Measurements from ENCODE around the gene MGAM2.

The MGAM2 gene

GRCh38 chr7:142111499-142111898 lies at the start of gene MGAM2:
TSS of gene MGAM2 (plus strand) at chr7:142111718. CDS start at chr7:142116874, 5,156 bp downstream.
- no peaks in the 10 kb centered on the region for H4K20me1 ChIP-seq
- no peak for TF ChIP-seq Cebpa-rat (IDR thresholded peaks at IDR 0.05)
- H3K4me1 ChIP-seq = no peaks in the 10 kb centered on the region
- H3K36me3 ChIP-seq = no peaks in the 10 kb centered on the region
- H3K27me3 ChIP-seq = no peaks in the 10 kb centered on the region
- H3K4me3 ChIP-seq = no peak within 1 kb of the TSS
- no peak within 1 kb of the TSS for H3K9ac ChIP-seq
- H3K27ac ChIP-seq = no peak within 1 kb of the TSS
- no peaks in the 10 kb centered on the region for H3K9me3 ChIP-seq
- no peak within 1 kb of the TSS for H3K4me2 ChIP-seq

GRCh38 chr7:142063551-142064442 lies 47.7 kb upstream of the MGAM2 start:
- Histone ChIP-seq H3K4me2 (0 out of 2 replicates have a peak overlapping the region, but pooled peaks have one; percentile 1), H4K20me1 (no peaks in the 10 kb centered on the region), H3K4me1 (peaks cover 39% of the 10 kb centered on the region), H3K9me3 (no peaks in the 10 kb centered on the region), H3K27ac (no peak overlapping the region), H3K36me3 (no peaks in the 10 kb centered on the region), H3K9ac (no peak overlapping the region), H3K27me3 (no peaks in the 10 kb centered on the region), H3K4me3 (no peak overlapping the region)
- no peak for TF ChIP-seq Cebpa-rat (IDR thresholded peaks at IDR 0.05)

- no peaks in the 10 kb centered on the region for H3K9me3 ChIP-seq
- H4K20me1 ChIP-seq = no peaks in the 10 kb centered on the region
- H3K36me3 ChIP-seq = no peaks in the 10 kb centered on the region
- peak overlapping the region; percentile 75; the same call in 1 of the 2 replicates for H3K4me2 ChIP-seq
- H3K27me3 ChIP-seq = no peaks in the 10 kb centered on the region
- TF ChIP-seq Cebpa-rat (IDR thresholded peaks at IDR 0.05) = no peak
- H3K27ac ChIP-seq = no peak overlapping the region
- H3K9ac ChIP-seq = no peak overlapping the region
- peaks cover 43% of the 10 kb centered on the region for H3K4me1 ChIP-seq
- no peak overlapping the region for H3K4me3 ChIP-seq
Measured at GRCh38 chr7:142066536-142066935, 45.0 kb upstream of the MGAM2 start.

- Histone ChIP-seq H3K27ac (no peak overlapping the region), H3K27me3 (no peaks in the 10 kb centered on the region), H4K20me1 (no peaks in the 10 kb centered on the region), H3K4me1 (no peaks in the 10 kb centered on the region), H3K4me2 (no peak overlapping the region), H3K9me3 (no peaks in the 10 kb centered on the region), H3K9ac (no peak overlapping the region), H3K4me3 (no peak overlapping the region), H3K36me3 (no peaks in the 10 kb centered on the region)
- no peak for TF ChIP-seq Cebpa-rat (IDR thresholded peaks at IDR 0.05)
Measured at GRCh38 chr7:142077762-142078161, 33.8 kb upstream of the MGAM2 start.

- H3K27ac ChIP-seq = no peak overlapping the region
- no peaks in the 10 kb centered on the region for H3K36me3 ChIP-seq
- no peak overlapping the region for H3K9ac ChIP-seq
- H3K4me1 ChIP-seq = no peaks in the 10 kb centered on the region
- no peaks in the 10 kb centered on the region for H4K20me1 ChIP-seq
- TF ChIP-seq Cebpa-rat (IDR thresholded peaks at IDR 0.05) = no peak
- H3K9me3 ChIP-seq = no peaks in the 10 kb centered on the region
- no peak overlapping the region for H3K4me3 ChIP-seq
- H3K27me3 ChIP-seq = no peaks in the 10 kb centered on the region
- no peak overlapping the region for H3K4me2 ChIP-seq
Measured at GRCh38 chr7:142083605-142084004, 27.9 kb upstream of the MGAM2 start.

- Histone ChIP-seq H4K20me1 (no peaks in the 10 kb centered on the region), H3K4me2 (no peak overlapping the region), H3K4me3 (no peak overlapping the region), H3K9me3 (no peaks in the 10 kb centered on the region), H3K36me3 (no peaks in the 10 kb centered on the region), H3K4me1 (no peaks in the 10 kb centered on the region), H3K9ac (no peak overlapping the region), H3K27ac (no peak overlapping the region), H3K27me3 (no peaks in the 10 kb centered on the region)
- TF ChIP-seq Cebpa-rat (IDR thresholded peaks at IDR 0.05) = no peak
Measured at GRCh38 chr7:142085428-142085827, 26.1 kb upstream of the MGAM2 start.

- H3K4me1 ChIP-seq = no peaks in the 10 kb centered on the region
- no peak overlapping the region for H3K4me2 ChIP-seq
- no peak overlapping the region for H3K27ac ChIP-seq
Measured at GRCh38 chr7:142088022-142088714, 23.4 kb upstream of the MGAM2 start.

GRCh38 chr7:142089035-142089434 lies 22.5 kb upstream of the MGAM2 start:
- Histone ChIP-seq H3K27ac (no peak overlapping the region), H3K36me3 (no peaks in the 10 kb centered on the region), H3K9ac (no peak overlapping the region), H3K27me3 (no peaks in the 10 kb centered on the region), H3K9me3 (no peaks in the 10 kb centered on the region), H3K4me3 (no peak overlapping the region), H3K4me1 (no peaks in the 10 kb centered on the region), H3K4me2 (no peak overlapping the region), H4K20me1 (no peaks in the 10 kb centered on the region)
- no peak for TF ChIP-seq Cebpa-rat (IDR thresholded peaks at IDR 0.05)

More at GRCh38 chr7:142088022-142088714, 23.4 kb upstream of the MGAM2 start:
- Histone ChIP-seq H4K20me1 (no peaks in the 10 kb centered on the region), H3K27me3 (no peaks in the 10 kb centered on the region), H3K9me3 (no peaks in the 10 kb centered on the region), H3K9ac (no peak overlapping the region), H3K4me3 (no peak overlapping the region), H3K36me3 (no peaks in the 10 kb centered on the region)
- TF ChIP-seq Cebpa-rat (IDR thresholded peaks at IDR 0.05) = no peak

GRCh38 chr7:142091961-142092360 lies 19.6 kb upstream of the MGAM2 start:
- H3K27me3 ChIP-seq = no peaks in the 10 kb centered on the region
- no peak overlapping the region for H3K9ac ChIP-seq
- H3K36me3 ChIP-seq = no peaks in the 10 kb centered on the region
- no peak overlapping the region for H3K4me2 ChIP-seq
- H3K4me3 ChIP-seq = no peak overlapping the region
- H3K9me3 ChIP-seq = no peaks in the 10 kb centered on the region
- peaks cover 10% of the 10 kb centered on the region for H3K4me1 ChIP-seq
- no peaks in the 10 kb centered on the region for H4K20me1 ChIP-seq
- no peak overlapping the region for H3K27ac ChIP-seq
- TF ChIP-seq Cebpa-rat (IDR thresholded peaks at IDR 0.05) = no peak

GRCh38 chr7:142094861-142095260 lies 16.7 kb upstream of the MGAM2 start:
- Histone ChIP-seq H3K27ac (no peak overlapping the region), H3K9ac (no peak overlapping the region), H3K4me2 (no peak overlapping the region; the same call in 1 of the 2 replicates), H3K4me3 (no peak overlapping the region), H3K27me3 (no peaks in the 10 kb centered on the region), H4K20me1 (no peaks in the 10 kb centered on the region), H3K9me3 (no peaks in the 10 kb centered on the region), H3K4me1 (peaks cover 10% of the 10 kb centered on the region), H3K36me3 (no peaks in the 10 kb centered on the region)
- no peak for TF ChIP-seq Cebpa-rat (IDR thresholded peaks at IDR 0.05)
